Stimulated activated CD4-positive, alpha-beta T cell treated with anti-CD3 and anti-CD28 coated beads, Interleukin-2, amount 100 ng/mL, for 24 hours (primary cell): ENCODE results near the gene GABRR2.
"Not testable (repeated sequence)": the region's sequence is repeated elsewhere in the genome, so short reads cannot be mapped to it uniquely, and the experiment has no call there.

Experiments used
- DNase-seq, 2 donors: peaks; one replicate each; pipeline ENCODE4 v3.0.0-alpha.2; 2020

The GABRR2 gene

DNA sequence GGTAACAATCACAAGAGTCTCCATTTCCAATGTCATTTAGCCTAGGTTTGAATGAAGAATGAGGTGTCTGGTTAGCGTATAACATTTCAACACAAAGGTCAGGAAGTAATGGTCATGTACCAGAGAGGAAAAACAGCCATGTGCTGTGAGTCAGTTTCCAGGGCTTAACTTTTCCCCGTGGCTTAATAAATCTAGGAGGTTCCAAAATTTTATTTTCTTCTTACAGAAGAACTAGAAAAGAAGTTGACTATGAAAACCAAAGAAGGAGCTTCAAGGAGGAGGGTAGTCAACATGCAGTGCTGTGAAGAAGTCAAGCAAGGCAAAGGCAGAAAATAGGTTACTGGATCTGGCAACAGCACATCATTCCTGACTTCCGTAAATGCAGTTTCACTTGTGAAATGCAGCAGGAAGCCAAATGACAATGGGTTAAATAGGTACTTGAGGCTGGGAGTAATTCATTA is 8.4 kb upstream of the GABRR2 start:
- no peak for DNase-seq

DNA sequence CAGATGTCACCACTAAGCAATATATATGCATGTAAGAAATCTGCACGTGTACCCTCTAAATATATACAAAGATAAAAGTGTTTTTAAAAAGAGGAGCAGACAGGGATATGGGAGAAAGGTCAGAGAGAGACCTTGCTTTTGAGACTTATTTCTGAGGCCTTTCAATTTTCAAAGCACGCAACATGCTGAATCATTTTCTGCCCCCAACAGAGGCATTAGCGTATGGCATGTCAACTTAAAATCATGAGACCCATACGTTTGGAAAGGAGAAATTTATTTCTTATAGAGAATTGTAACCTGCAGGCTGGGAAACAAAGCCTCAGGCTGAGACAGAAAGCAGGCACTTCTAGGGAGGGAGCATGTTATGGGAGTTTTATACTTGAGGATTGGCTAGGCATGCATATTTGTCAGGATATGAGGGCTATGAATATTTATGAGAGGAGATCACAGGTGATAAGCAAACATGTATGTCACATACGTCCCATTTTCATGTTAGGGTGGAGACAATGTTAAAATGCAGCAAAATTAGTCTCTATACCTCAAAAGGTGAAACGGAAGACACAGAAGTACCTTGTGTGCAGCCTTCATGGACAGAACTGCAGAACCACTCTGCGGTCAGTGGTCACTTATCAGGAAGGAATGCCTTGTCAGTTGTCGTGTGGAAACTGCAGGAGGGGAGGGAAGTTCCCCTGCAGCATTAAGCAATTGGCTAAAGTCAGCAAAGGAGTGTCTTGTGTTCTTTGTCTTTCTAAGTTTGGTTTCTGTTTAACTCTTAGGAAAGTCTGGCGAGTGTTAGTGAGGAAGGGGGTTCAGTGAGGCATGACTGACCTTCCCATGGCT is 6.3 kb upstream of the GABRR2 start:
- no peak for DNase-seq

DNA sequence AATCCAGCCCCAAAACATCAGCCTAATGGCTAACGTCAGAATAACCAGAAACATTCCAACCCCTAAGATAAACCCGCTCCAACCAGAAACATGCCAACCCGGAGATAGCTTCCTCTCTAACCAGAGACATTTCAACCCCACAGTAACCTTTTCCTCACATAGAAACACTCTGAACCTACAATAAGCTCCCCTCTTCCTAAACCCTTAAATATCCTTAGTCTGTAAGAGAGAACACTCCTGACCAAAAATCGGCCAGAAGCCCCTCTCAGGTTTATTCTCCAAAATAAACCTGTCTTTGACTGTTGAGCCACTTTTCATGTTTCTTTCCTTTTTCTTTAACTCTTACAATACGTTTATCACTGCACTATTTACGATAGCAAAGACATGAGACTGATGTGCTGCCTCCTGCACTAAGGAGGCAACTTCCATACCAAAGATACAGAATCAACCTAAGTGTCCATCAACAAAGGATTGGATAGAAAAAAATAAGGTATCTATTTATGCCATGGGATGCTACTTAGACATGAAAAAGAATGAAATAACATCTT is 5.0 kb upstream of the GABRR2 start:
- DNase-seq, result no peak

DNA sequence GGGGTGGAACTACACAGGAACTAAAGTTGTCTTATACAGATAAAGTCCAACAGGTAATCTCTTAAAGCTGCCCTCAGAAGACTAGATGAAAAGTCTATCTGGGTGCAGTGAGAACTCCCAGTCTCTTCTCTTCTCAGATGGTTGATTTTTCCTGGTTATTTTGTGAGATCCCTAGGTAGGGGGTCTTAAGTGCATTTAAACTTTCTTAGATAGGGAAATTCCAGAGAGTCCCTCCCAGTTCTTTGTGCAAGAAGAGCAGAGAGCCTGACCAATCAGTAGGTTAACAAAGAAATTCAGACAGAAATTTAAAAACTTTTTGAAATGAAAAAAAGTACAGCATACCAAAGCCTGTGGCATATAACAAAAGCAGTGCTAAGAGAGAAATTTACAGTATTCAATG is 2.0 kb upstream of the GABRR2 start:
- DNase-seq, result no peak

DNA sequence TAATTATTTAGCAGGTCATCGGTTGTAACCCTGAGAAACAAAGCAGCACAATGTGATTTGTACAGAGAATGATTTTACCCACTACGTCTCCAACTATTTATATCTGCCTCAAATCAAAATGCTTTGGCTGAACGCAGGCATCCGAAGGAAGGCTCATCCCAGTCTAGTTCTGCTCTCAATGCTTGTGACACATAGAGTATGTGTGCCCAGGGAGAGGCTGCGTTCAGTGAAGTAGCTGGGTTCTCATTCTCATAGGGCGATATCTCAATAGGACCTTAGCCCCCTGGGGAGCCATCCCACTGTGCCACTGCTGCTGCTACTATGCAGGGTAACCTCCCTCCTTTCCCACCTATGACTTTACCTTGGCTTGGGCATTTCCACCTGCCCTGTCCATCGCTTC is 407 bp downstream of the GABRR2 start:
- DNase-seq, result no peak

DNA sequence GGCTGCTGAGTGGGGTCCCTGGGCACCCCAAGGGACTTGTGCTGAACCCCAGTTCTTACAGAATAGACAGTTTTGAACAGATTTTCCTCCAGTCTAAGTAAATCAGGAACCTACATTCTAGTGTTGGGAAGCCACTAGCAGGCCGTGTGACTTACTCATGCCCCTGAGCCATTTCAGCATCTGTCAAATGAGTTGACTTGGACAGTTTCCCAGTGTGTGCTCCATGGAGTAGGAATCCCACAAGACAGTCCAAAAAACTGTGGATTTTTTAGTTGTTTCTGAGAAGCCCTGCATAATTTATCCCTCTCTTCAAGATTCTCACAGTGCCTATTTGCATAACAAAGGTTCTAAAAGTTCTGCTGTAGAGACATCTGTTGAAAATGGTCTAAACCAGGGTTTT is 2.1 kb downstream of the GABRR2 start:
- no peak for DNase-seq

DNA sequence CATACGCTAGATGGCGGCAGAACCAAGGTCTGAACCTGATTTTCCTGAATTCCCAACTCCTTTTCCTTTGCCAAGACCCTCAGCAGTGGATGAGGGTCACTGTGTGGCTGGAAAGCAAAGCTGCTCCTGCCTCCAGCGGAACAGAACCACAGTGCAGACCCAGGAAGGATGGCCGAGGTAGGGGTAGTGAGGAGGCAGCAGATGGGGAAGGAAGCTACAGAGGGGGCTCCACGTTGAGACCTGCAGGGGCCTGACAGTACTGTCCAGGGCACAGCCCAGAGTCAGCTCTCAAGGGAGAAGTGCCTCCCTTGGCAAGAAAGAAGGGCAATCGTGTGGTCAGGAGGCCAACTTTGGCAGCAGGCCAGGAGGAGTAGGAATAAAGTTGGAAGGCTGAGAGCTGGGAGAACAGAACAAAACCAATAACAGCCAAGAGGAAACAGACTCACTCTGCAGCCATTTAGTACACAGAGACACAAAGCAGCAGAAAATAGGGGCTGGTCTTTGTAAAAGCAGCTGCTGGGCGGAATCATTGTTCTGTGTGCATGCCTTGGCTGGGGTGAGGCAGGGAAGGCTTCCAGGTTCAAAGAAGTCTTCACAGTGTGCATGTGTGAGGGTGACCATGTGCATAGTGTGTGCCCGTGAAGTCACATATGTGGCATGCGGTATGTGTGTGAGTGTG is 3.1 kb downstream of the GABRR2 start:
- DNase-seq, result no peak

DNA sequence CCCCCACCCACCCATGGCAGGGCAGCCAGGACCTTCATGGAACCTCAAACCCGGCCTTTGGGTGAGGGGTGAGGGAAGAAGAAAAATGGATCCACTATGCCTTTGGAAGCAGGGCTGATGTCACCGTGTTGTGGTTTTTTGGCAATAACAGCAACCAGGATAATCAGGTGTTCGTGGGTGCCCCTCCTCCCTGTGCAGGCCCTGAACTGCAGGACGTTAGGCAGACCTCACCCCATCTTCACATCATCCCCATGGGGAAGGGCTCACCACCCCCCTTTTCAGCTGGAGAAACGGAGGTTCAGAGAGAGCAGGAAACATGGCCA is 3.6 kb downstream of the GABRR2 start:
- DNase-seq, result no peak

DNA sequence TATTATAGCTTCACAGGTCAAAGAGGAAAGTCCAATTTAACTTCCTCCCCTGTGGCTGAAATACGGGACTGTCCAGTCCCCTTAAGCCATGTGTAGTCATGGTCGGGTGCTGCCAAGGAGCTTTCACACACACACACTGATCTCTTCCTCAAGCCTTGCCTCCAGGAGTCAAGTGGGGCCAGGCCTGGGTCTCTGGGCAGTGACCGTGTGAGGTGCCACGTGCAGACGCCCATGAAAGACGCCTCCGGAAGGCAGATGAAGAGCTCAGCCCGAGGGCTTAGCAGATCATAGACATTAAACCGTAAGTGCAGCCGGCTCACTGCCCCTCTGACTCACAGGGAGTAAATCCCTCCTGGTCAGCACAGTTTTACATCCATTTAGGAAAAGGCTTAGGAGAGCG is 4.2 kb downstream of the GABRR2 start:
- no peak for DNase-seq

DNA sequence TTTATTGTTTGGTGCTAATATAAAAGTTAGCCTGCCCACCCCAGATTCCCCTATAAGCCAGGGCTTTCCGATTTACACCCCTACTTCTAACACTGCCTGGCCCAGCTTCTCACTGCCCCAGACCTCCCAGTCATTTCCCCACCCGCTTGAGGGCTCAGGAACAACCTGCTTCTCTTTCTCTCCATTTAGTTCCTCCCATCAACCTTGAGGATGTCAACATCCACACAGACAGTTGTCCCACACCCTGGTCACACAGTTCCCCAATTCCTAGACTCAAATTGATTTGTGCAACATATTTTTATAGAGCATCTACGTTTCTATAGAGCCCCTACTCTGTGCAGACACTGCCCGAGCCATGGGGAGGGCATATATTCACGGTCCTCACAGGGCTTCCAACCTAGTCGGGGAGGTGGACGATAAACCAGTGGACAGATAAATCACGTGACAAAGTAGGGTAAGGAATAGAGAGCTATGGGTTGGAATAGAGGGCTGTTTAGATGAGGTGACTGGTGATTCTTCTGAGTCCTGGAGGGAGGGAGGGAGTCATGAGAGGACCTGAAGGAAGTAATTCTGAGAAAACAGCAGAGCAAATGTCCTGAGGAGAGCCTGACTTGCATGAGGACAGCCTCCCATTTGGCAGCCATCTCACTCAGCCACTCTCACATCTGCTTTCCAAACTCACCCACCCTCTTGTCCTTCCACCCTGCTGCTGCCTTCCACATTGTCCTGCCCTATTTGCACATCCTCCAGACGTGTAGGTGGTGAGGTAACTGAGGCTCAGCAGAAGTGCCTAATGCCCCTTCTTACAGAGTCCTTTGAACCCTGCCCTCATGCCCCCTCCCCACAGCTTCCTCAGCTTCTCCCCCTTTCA is 6.3 kb downstream of the GABRR2 start:
- DNase-seq, result no peak

DNA sequence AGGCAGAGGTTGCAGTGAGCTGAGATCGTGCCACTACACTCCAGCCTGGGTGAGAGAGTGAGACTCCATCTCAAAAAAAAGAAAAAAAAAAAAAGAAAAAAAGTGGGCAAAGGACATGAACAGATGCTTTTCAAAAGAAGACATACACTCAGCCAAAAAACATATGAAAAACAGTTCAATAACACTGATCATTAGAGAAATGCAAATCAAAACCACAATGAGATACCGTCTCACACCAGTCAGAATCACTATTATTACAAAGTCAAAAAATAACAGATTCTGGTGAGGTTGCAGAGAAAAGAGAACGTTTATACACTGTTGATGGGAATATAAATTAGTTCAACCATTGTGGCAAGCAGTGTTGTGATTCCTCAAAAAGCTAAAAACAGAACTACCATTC is 10.6 kb downstream of the GABRR2 start:
- not testable (repeated sequence) for DNase-seq

DNA sequence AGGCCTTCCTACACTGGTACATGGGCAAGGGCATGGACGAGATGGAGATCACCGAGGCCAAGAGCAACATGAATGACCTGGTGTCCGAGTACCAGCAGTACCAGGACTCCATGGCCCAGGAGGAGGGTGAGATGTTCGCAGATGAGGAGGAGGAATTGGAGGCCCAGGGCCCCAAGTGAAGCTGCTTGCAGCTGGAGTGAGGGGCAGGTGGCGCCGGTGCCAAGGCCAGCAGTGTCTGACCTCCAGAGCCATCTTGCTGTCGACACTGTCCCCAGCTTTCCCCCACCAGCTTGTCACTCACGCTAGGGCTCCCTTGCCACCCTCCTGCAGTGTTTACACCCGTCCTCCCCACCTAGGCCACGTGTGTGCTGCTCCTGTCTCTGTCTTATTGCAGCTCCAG is 12.2 kb downstream of the GABRR2 start:
- no peak for DNase-seq

DNA sequence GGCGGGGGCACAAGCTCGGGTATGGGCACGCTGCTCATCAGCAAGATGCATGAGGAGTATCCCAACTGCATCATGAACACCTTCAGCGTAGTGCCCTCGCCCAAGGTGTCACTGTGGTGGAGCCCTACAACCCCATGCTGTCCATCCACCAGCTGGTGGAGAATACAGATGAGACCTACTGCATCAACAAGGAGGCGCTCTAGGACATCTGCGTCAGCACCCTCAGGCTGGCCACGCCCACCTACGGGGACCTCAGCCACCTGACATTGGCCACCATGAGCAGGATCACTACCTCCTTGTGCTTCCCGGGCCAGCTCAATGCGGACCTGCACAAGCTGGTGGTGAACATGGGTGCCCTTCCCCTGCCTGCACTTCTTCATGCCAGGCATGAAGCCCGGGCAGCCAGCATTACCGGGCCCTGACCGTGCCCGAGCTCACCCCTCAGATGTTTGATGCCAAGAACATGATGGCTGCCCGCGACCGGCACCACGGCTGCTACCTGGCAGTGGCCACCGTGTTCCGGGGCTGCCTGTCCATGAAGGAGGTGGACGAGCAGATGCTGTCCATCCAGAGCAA is 12.8 kb downstream of the GABRR2 start:
- DNase-seq, result no peak

DNA sequence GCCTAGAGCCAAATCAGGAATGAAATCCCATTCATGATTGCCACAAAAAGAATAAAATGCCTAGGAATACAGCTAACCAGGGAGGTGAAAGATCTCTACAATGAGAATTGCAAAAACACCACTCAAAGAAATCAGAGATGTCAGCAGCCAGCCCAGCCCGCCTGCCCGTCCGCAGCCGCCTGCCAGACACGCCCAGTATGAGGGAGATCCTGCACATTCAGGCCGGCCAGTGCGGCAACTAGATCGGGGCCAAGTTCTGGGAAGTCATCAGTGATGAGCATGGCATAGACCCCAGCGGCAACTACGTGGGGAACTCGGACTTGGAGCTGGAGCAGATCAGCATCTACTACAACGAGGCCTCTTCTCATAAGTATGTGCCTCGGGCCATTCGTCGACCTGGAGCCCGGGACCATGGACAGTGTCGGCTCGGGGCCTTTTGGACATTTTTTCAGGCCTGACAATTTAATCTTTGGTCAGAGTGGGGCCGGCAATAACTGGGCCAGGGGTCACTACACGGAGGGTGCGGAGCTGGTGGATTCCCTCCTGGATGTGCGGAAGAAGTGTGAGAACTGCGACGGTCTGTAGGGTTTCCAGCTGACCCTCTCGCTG is 13.4 kb downstream of the GABRR2 start:
- no peak for DNase-seq

DNA sequence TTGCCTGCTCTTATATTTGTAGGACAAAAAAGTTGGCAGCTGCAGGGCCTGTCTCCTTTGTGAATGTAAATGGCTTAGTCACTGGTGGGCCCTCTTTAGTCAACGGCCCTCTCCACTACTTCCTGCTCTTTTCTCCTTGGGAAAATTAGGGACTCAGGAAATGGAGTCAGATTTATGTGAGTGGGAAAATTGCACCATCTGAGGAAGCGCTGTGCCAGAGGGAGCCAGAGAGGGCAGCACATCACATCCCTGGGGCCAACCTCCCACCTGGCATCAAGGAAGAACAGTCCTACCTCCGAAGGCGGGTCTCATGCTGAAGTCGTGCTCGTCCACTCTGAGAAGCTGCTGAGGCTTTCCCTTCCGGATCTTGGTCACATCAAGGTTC is 15.6 kb downstream of the GABRR2 start:
- no peak for DNase-seq

DNA sequence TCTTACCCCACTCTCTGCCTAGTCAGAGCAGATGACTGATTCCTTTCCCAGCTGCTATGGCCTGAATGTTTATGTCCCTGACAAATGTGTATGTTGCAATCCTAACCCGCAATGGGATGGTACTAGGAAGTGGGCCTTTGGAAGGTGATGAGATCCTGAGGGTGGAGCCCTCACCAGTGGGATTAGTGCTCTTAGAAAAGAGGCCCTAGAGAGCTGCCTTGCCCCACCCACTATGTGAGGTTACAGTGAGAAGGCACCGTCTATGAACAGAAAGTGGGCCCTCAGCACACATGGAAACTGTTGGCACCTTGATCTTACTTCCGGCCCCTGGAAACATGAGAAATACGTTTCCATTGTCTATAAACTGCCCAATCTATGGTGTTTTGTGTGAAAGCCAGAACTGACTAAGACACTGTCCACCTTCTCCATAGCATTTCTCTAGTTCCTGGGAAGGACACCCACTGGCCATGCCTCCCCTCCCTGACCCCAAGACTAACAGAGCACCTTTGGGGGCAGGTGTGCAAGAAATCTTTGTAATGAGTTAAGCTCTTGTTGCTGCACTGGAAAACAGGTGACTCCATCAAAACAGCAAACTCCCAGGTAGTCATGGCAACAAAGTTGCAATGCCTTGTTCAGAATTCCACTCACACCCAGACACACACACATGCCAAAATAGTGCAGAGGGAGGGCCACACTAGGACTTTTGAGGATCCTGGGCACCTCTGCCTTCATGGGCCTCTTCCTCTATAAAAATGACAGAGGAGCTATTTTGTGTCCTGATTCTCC is 16.2 kb downstream of the GABRR2 start:
- DNase-seq, result peak; percentile 34 to 51

DNA sequence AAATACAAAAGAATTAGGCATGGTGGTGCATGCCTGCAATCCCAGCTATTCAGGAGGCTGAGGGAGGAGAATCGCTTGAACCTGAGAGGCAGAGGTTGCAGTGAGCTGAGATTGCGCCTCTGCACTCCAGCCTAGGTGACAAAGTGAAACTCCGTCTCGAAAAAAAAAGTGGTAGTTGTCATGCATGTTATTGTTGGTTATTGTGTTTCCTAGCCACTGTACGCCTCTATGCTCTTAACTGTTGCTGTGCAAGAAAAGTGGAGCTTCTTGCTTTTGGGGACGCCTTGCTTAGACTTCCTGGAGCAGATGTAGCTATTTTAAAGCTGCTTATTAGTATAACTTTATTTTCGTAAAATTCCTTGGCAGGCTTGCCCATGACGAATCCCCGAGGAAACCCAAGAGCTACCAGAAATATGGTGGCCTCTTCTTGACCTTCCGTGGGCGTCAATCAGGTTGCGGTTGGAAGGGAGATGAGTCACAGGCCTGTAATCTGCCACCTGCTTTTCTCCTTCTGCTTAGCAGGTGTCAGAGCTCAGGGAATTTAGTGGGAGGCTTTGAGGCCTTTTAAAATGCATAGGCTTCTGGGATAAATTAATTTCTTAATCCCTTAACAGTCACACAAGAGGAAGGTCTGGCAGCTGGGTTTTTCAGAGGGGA is 17.3 kb downstream of the GABRR2 start:
- peak; percentile 55 to 67 for DNase-seq

DNA sequence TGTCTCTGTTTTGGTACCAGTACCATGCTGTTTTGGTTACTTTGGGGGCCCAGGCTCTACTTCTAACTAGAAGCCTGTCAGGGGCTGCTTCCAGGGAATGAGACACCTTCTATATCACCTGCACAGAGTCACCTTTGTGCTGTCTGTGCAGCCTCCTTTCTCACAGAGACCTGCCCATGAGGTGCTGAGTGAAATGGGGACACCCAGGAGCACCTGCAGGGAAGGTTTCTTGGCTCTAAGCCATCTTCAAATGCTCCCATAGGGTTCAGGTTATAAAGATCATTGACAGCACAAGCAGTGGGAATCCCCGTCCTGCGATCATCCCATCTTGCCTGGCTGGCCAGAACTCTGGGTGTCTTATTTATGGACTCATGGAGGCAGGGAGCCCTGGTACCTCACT is 19.1 kb downstream of the GABRR2 start:
- no peak for DNase-seq

DNA sequence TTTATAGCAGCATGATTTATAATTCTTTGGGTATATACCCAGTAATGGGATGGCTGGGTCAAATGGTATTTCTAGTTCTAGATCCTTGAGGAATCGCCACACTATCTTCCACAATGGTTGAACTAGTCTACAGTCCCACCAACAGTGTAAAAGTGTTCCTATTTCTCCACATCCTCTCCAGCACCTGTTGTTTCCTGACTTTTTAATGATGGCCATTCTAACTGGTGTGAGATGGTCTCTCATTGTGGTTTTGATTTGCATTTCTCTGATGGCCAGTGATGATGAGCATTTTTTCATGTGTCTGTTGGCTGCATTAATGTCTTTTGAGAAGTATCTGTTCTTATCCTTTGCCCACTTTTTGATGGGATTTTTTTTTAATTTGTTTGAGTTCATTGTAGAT is 20.0 kb downstream of the GABRR2 start:
- DNase-seq, result not testable (repeated sequence)

DNA sequence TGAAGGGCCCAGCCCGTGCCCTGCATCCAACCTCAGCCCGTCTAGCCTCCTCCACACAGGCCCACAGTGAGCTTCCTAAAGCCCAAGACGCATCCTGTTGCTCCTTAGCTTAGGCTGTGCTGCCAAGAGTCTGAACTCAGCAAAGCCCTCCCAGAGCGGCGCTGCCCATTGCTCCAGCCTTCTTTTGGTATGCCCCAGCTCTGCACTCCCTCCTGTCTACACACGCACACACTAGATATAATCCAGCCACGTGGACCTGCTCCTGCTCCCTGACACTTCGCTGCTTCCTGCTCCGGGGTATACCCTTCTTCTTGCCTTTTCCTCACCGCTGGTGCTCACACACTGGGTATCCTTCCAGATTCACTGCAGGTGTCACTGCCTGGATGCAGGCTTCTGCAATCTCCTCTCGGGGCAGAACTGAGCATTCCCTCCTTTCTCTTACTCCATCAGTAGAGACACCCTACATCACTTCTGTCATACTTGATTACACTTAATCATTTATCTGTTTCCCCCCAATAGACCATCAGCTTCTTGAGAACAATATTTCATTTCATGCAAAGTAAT is 23.8 kb downstream of the GABRR2 start:
- DNase-seq, result peak in 1 of 2 donors; percentile 11
